Adipose tissue (tissue), 3 donors: ENCODE data around the gene SMARCE1. TPM values are rescaled to one million over a fixed set of nuclear protein-coding genes. Genes with fewer than 3 reads are reported as not detected.

Source experiments
- H3K27ac ChIP-seq: one replicate; pipeline ENCODE4 v1.5.1; 2013; ENCODE audit warnings: low read depth, low read length
- WGBS, 3 donors: extraction: QIAGEN DNeasy Blood & Tissue Kit; methylation state at CpG; one replicate each; pipeline ENCODE4 v1.1.7; 2013; 5-methylcytosine and 5-hydroxymethylcytosine counted together
- polyA plus RNA-seq, 3 donors: library from polyadenylated mRNA; stranded (reverse); fragments of 200-250 nt; gene quantifications; one replicate each; pipeline ENCODE4 v1.2.3, GENCODE V29; 2013
- donor health status: healthy with polysubstance abuse.
- donor health status: Bipolar disorder and iron deficiency.
- donor health status: healthy.

SMARCE1 gene
- polyA plus RNA-seq = 10 to 100 TPM; 34.8 to 98.0 (median 68.4) TPM

DNA sequence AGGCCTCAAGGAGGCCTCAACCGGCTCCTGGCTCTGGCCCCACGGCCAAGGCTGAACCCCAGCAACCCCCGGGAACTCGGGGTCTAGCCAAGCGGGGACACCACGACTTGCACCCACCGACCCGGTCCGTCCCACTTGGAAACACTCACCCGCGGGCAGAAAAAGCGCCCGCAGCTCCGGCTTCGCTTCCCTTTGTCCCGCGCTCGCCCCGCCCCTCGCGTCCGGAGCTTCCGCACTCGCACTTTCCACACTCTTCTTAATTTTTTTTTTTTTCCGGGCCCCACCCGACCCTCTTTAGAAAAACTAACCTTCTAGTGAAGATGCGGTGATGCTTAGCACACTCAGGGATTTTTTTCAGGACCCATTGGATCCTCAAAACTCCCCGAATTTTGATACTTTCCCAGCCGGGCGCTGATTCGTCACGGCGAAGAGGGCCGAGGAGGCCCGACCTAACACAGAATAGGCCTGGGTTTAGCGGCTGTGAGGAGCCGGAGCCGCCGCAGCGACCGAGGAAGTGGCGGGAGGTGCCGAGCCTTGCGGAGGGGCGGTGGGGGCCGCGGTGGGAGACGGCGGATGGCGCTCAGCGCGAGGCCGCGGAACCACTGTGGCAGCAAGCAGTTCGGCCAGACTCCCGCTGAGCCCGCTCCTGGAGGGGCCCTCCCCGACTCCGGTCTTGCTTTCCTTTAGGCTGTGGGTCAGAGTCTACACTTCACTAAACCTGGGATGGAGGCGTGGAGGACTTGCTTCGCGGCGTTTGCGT lies at the start of gene SMARCE1:
Gene SMARCE1 (minus strand): TSS at position 195 of the 760 bp plus-strand sequence. CDS start 2,016 bp downstream, outside the sequence.
- 0 to 1% (median 0%) methylated on average over 55 to 64 of the region's 64 CpGs for WGBS, 3 donors

DNA sequence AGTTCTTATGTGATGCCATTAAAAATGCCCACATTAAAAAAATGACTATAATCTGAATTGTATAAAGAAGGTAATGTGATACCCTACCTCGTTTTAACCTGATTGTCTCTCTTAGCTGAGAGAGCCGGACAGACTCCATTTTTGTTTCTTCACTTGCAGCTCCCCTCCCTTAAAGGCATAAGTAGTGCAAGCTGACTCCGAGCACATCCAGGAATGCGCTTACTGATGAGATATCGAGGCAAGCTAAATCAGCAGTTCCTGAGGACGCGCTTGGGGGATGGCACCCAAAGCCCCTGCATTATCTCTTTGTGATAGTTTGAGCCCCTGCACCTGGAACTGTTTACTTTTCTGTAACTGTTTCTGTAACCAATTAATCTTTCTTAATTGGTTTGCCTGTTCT lies 49.7 kb upstream of the SMARCE1 start:
- WGBS, 3 donors = 49 to 71% (median 63%) methylated on average over 7 of the region's 7 CpGs
- H3K27ac ChIP-seq = no peak overlapping the region

More for the DNA sequence above, at the start of gene SMARCE1:
- peak within 1 kb of the TSS; percentile 36 for H3K27ac ChIP-seq

DNA sequence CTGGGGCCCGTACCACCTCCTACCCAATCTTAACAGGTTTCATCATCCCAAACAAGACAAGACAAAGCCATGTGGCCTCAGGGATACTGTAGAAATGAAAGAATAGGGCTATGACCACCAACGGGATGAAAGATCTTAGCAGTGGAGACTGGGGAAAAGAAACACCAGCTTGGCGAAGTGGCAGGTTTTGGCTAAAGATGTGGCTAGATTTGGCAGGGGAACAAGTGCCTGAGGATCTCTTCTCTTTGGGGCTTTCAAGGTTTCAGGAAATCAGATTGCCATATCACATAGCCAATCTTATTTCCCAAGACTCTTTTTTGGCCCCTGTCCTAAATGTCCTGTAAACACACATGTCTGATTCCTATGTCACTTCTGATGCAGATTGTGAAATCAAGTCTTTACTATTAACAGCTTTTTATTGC lies 49.0 kb upstream of the SMARCE1 start:
- WGBS, 3 donors = 52 to 53% (median 53%) methylated on average over 3 of the region's 3 CpGs
- H3K27ac ChIP-seq = no peak overlapping the region

DNA sequence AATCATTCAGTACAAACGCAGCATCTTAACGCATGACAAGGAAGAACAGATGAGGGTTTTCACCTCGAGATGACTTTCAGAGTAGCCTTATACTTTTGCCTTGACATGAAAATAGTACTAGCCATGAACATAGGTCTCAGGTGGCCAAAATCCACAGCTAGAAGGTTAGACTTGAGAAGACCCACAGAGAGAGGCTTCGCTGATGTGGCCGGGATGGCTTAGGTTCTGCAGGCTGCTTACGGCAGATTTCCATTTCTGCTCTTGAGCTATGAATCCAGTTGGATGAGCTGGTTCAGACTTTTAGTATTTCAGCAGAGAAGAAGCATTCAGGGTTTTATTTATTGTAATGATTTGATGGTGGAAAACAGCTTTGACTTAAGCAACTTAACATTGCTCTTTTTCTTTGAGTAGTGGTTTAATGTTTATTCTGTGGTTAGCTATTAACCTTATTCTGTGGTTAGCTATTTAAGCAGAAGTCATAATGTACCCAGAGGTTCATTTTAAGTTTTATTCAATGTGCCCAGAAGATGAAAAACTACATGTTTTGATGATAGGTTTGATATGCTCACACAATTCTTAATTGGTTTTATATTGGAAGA lies 48.4 kb upstream of the SMARCE1 start:
- 76 to 93% (median 92%) methylated on average over 6 of the region's 6 CpGs for WGBS, 3 donors
- no peak overlapping the region for H3K27ac ChIP-seq

DNA sequence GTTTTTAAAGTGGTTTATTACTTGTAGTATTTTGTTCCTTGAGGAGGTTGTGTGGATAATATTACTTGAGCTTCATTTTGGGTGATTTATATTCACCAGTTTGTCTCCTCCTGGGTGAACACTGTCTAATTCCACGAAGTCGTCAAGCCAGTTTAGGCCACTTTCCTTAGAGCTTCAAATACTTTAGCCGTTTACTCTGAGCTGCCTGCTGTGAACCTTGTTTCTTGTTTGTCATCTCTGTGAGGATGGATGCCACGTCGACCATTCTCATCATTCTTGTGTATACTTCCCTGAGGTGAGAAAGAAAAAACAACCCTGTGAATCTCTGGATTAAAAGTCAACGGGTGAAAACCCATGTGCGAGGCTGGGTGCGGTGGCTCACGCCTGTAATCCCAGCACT lies 47.0 kb upstream of the SMARCE1 start:
- H3K27ac ChIP-seq = no peak overlapping the region
- WGBS, 3 donors = 56 to 88% (median 83%) methylated on average over 9 of the region's 9 CpGs

DNA sequence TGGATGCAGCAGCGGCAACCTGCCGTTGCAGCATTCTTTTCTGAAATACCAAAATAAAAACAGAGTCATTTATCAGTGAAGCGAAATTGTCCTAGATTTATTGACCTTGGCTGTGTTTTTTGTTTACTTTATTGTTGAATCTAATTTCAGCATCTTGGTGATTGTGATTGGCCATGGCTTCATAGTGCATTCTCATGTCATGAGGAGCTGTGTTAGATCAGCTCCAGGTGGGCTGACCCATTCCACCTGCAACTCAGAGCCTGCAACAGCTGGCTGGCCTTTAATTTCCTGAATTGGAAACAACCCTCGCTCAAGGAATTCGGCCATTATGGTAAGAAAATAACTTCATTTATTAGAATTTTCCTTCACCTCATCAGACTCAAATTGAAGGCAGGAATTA lies 39.5 kb upstream of the SMARCE1 start:
- 60 to 88% (median 87%) methylated on average over 5 of the region's 5 CpGs for WGBS, 3 donors
- H3K27ac ChIP-seq = no peak overlapping the region

DNA sequence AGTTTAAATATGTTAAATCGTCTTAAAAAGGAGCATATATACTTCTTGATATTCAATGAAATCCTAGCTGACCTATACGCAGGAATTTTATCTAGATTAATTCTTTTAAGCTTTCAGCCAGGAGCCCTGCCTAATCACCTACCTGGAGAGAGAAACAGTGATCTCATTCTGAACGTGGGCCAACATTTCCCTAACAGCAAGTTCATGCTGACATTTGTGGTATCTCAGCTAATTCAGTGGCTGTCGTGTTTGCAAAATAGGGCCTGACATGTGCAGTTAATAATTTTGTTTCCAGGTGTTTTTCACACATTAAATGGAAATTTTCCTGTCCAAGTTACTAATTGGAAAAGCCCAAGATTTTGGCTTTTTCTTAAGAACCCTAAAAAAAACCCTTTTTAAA lies 38.6 kb upstream of the SMARCE1 start:
- WGBS, 3 donors = 26 to 67% (median 62%) methylated on average over 4 of the region's 4 CpGs
- H3K27ac ChIP-seq = no peak overlapping the region

DNA sequence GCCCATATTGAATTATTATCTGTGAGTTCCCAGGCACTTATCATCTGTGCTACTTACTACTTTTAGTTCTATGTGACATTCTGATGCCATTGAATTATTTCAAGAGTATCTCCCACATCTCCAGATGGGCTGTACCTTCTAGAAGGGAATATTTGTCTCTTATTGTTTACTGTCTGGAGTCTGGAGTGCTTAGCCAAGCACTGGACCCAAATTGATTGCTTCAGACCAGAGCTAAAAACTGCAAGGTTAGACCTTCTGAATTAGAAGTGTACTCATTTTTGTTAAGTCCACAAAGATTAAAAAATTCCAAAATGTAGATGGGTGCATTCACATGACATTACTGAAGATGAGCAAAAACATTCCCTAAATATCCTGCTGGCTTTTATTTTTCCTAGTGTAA lies 33.4 kb upstream of the SMARCE1 start:
- H3K27ac ChIP-seq = no peak overlapping the region

DNA sequence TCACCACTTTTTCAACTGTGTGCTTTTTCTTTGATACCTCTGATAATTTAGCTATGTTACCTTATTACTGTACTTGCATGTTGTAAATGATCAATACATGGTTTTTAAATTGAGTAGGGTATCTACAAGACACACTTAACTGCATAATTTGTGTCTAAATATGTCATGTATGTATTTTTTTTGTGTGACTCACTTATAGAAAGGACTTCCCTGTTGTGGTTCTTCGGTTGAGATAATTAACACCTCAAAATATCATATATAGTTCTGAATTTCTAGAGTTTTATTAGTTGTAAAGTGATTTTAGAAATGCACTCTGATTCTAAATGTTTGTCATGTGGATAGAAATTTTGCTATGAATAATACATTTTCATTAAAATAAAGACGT lies 31.9 kb upstream of the SMARCE1 start:
- WGBS, 3 donors = 83 to 93% (median 86%) methylated on average over 2 of the region's 2 CpGs
- no peak overlapping the region for H3K27ac ChIP-seq

DNA sequence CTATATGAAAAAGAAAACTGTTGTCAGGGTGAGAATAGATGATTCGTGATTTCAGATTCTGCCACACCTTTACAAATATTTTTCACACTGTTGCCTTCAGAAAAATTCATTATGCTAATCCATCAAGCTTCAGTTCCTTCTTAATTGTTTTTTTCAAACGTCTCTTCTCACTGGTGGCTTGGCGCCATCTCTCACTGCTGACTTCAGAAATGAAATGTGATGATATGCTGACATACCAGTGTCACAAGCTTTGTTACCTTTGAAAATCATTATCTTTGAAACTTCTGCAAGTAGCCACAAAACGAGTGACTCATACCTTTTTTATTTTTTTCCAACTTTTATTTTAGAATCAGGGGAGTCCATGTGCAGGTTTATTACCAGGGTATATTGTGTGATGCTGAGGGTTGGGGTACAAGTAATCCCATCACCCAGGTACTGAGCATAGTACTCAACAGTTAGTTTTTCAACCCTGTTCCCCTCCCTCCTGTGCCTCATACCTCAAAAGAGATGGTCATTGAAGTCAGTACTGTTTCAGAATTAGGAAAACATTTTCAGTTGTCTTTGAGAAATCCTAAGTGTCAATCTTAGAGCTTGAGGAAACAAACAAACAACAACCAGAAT lies 31.4 kb upstream of the SMARCE1 start:
- 52 to 66% (median 57%) methylated on average over 4 of the region's 4 CpGs for WGBS, 3 donors
- H3K27ac ChIP-seq = no peak overlapping the region

DNA sequence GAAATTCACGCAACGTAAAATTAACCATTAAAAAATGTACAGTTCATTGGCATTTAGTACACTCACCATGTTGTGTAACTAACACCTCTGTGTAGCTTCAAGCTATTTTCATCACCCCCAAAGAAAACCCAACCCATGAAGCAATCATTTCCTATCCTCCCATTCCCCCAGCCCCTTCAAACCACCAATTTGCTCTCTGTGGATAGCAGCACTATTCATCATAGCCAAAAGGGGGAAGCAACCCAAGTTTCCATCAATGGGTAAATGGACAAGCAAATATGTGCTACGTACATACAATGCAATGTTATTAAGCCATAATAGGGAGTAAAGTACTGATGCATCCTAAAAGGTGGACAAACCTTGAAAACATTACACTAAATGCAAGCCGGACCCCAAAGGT lies 28.3 kb upstream of the SMARCE1 start:
- H3K27ac ChIP-seq = no peak overlapping the region
- 72 to 90% (median 76%) methylated on average over 4 of the region's 4 CpGs for WGBS, 3 donors

DNA sequence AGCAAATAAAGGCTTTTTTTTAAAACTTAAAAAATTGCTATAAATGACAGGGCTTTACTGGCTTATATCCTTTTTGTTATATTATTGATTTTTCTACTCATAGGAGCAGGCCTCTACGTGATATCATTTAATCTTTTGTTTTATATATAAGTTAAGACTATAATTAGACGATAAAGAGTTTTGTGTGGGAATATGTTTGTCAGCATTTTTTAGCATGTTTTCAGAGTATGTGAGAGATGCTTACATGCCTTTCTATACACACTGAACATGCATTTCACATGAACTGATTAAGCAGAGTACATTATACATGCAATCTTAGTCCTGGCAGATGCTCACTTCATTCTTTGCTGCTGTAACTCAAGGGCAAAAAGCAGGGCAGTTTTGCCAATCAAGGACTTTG lies 25.0 kb upstream of the SMARCE1 start:
- 69 to 90% (median 89%) methylated on average over 2 of the region's 2 CpGs for WGBS, 3 donors

DNA sequence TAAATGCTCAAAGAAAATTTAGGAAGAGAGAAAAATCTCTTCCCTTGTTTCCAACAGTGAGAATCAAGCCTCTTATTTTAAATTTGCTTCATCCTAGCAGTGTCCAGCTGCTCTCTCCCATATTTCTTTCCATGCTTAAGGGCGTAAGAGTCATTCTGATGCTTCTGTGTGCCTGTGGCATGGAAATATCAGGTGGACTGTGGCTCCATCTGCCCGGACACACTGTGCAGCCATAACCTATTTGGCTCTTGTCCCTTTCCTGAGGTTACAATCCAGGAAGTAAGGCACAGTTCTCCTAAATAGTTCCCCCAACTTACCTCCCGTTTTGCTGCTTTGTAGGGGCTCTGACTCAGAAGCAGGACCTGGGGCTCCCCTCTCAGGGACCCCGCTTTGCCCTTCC lies 23.7 kb upstream of the SMARCE1 start:
- 39 to 48% (median 47%) methylated on average over 4 of the region's 4 CpGs for WGBS, 3 donors
- H3K27ac ChIP-seq = no peak overlapping the region

More for the DNA sequence above, 25.0 kb upstream of the SMARCE1 start:
- no peak overlapping the region for H3K27ac ChIP-seq

DNA sequence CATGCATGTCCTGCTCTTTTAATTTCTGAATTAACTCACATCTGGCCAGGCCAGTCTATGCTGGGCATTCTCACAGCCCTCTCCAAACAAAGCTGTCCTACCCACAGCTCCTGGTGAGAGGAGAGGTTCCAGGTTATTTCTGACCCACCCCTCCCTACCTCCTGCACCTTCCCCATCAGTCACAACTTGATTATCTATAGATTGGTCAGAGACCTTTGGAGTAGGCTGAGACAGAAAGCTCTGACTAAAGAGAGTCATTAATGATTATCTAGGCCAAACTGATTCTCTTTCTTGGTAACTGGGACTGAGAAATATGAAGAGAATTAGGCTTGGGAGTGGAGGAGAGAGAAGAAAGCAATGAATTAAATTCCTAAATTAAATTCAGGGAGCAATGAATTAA lies 18.7 kb upstream of the SMARCE1 start:
- H3K27ac ChIP-seq = no peak overlapping the region

DNA sequence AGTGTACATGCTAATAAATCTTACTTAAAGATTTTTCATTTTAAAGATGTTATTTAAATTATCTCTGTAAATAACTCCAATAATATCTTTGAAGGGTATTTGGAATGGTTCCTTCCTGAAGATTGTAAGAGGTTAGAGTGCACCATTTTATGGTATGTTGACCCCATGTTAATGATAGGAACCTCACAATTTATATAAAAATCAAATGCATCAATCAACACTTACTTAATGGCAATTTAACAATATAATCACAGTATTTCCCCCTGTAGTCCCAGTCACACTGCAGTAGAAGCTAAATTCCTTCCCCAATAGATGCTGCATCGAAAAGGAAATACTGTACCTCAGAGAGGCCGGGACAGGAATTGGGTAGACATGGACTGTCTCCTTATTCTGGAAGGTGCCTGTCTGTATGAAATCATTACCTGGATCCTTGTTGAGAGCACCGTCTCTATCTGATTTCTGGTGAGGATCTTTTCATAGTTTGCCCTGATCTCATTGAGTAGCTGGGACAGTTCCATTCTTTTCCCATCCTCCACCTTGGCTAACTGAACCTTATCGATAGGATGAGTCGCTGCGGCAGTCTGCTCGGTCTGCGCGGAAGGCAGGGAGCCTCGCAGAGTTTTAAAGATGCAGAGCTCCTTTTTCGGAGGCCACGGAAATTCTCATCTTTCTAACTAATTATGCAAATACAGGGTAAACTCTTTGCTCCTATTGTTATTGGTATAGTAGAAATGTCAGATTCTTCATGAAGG lies 17.1 kb upstream of the SMARCE1 start, which contains the start of gene KRT222:
Gene KRT222 (minus strand): TSS at position 596 of the 752 bp plus-strand sequence. CDS start 78 bp downstream, at position 518.
- no peak within 1 kb of the TSS for H3K27ac ChIP-seq
- 8 to 13% (median 9%) methylated on average over 12 of the region's 12 CpGs for WGBS, 3 donors

DNA sequence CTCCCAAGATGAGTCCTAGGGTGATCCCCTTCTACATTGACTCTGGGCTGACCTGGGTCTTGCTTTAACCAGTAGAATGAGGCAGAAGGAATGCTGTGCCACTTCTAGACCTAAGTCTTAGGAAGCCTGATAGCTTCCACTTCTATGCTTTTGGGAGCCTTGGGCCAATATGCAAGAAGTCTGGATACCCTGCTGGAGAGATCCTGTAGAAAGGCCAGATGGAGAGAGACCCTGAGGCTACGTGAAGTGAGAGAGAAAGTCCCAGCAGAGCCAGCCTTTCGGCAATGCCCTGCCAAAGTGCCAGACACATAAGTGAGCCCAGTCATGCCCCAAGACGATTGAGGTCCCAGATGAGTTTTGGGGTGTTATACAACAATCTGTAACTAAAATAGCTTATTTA lies 15.6 kb upstream of the SMARCE1 start:
- 61 to 70% (median 65%) methylated on average over 3 of the region's 3 CpGs for WGBS, 3 donors

DNA sequence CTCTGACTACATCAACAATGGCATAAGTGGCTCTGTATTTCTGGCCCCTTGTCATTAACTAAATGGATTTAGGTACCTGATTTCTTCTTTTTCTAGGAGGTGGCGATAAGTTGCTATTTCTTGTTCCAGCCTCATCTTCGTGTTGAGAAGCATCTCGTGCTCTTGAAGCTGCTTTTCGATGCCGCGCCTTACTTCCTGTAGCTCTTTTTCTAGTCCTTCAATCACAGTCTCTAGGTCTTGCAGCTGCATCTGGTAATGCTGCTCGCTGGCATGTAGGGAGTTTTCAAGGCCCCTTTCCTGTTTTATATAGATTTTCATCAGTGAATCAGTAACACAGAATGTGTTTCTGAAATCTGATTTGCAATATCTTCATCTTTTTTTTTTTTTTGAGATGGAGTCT lies 12.3 kb upstream of the SMARCE1 start:
- 81 to 87% (median 87%) methylated on average over 7 of the region's 7 CpGs for WGBS, 3 donors
- no peak overlapping the region for H3K27ac ChIP-seq

More for the DNA sequence above, 15.6 kb upstream of the SMARCE1 start:
- no peak overlapping the region for H3K27ac ChIP-seq

DNA sequence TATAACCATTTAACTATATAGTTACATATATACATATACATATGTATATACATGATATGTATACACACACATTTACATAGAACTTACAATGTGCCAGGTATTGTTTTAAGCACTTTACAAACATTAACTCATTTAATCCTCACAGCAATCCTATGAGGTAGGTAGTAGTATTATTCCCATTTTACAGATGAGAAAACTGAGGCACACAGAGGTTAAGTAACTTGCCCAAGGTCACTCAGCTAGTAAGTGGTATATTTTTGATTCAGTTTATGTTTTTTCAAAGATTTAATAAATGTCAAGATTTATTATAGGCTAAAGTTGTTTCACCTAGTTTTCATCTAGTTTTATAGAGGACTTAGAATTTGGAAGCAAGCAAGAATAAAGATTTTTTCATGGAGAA lies 10.8 kb upstream of the SMARCE1 start:
- no peak overlapping the region for H3K27ac ChIP-seq

DNA sequence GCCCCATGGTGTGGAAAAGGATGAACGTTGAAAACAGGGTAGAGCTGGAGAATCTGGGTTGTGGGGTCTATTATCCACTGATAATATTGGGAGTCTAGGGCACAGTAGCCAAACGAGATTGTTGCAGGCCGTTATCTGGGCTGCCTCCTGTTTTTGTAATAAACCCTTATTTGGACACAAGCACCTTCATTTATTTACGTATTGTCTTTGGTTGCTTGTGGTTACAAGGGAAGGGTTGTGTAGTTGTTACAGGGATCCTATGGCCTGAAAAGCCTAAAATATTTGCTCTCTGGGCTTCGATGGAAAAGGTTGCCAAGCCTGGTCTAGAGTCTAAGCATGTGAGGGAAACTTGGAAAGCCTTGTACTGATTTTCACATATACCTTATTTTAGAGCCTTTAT lies 4.3 kb upstream of the SMARCE1 start:
- WGBS, 3 donors = 69 to 78% (median 75%) methylated on average over 5 of the region's 5 CpGs
- no peak overlapping the region for H3K27ac ChIP-seq
